ENCODE results near the gene SERPINA4. TPM values are rescaled to one million over a fixed set of nuclear protein-coding genes. Genes with fewer than 3 reads are reported as not detected.

Gene SERPINA4
- total RNA-seq, 2 donors from 2014 or later, result not detected

- TF ChIP-seq CTCF (conservative IDR thresholded peaks at IDR 0.05), result no peak
- Mint-ChIP-seq H3K36me3 (ENCODE audit: low read depth) (no peaks in the 10 kb centered on the region), H3K4me1 (peaks cover 7% of the 10 kb centered on the region)
These were observed 54.8 kb downstream of the SERPINA4 start for GRCh38 chr14:94615823-94616570.

DNA sequence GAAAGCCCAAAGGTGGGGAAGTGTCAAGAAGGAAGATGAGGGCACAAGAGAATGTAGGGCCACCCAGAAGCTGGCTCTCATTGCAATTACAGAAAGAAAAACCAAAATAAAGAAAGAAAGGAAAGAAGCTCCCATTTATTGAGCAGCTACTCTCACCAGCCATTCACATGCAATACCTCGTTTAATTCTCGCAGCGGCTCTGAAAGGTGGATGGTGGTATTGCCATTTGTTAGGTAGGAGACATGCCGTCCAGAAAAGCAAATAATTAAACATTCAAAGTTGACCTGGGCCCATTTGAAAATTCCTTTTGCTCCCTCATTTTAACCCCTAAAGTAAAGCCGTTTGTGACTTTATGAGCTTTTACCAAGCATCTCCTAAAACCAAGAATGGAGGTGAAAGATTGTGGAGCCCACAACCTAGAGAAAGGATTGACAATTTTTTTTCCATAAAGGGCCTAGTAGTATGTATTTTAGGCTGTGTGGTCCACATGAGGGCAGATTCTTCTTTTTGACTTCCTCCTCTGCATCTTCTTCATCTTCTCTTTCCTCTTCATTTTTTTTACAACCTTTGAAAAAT, 56.2 kb downstream of the SERPINA4 start:
- Histone ChIP-seq H3K27ac (ENCODE audit: low read depth, low read length) (no peak overlapping the region), H3K9ac (ENCODE audit: extremely low read depth, low read length, poor library complexity, severe bottlenecking) (no peak overlapping the region), H3K27me3 (ENCODE audit: control insufficient read depth, insufficient read depth, low read length, poor library complexity, severe bottlenecking) (no peaks in the 10 kb centered on the region), H3K4me3 (ENCODE audit: low read length) (no peak overlapping the region), H3K9me3 (ENCODE audit: control insufficient read depth, low read length) (peaks cover 32% of the 10 kb centered on the region), H3K36me3 (ENCODE audit: control insufficient read depth, insufficient read depth, low read length) (no peaks in the 10 kb centered on the region), H3K4me1 (ENCODE audit: control insufficient read depth, insufficient read depth, low read length) (no peaks in the 10 kb centered on the region)
- Mint-ChIP-seq H3K4me1 (peaks cover 7% of the 10 kb centered on the region), H3K36me3 (ENCODE audit: low read depth) (no peaks in the 10 kb centered on the region), H3K27me3 (ENCODE audit: insufficient read depth) (peaks cover 12% of the 10 kb centered on the region), H3K27ac (no peak overlapping the region), H3K4me3 (no peak overlapping the region), H3K9me3 (peaks cover 30% of the 10 kb centered on the region)
- WGBS, 2 experiments (ENCODE audit: insufficient coverage in 1 of 2, insufficient read length in 1 of 2), result 95% methylated on average over 5 of the region's 5 CpGs; no CpG with 5 or more reads in 1 of the 2 experiments
- no peak for TF ChIP-seq CTCF (conservative IDR thresholded peaks at IDR 0.05)
- DNase-seq, result no peak

More at GRCh38 chr14:94615823-94616570, 54.8 kb downstream of the SERPINA4 start:
- WGBS, 2 experiments (ENCODE audit: insufficient coverage in 1 of 2, insufficient read length in 1 of 2), result 86 to 89% methylated on average over 3 to 8 of the region's 8 CpGs
- Histone ChIP-seq H3K9me3 (ENCODE audit: control insufficient read depth, low read length) (peaks cover 32% of the 10 kb centered on the region), H3K4me3 (ENCODE audit: low read length) (no peak overlapping the region), H3K27ac (ENCODE audit: low read depth, low read length) (no peak overlapping the region), H3K4me1 (ENCODE audit: control insufficient read depth, insufficient read depth, low read length) (no peaks in the 10 kb centered on the region), H3K9ac (ENCODE audit: extremely low read depth, low read length, poor library complexity, severe bottlenecking) (no peak overlapping the region), H3K36me3 (ENCODE audit: control insufficient read depth, insufficient read depth, low read length) (no peaks in the 10 kb centered on the region), H3K27me3 (ENCODE audit: control insufficient read depth, insufficient read depth, low read length, poor library complexity, severe bottlenecking) (no peaks in the 10 kb centered on the region)
- Mint-ChIP-seq H3K9me3 (peaks cover 30% of the 10 kb centered on the region), H3K4me3 (no peak overlapping the region), H3K27me3 (ENCODE audit: insufficient read depth) (peaks cover 9% of the 10 kb centered on the region), H3K27ac (no peak overlapping the region)
- no peak for DNase-seq

DNA sequence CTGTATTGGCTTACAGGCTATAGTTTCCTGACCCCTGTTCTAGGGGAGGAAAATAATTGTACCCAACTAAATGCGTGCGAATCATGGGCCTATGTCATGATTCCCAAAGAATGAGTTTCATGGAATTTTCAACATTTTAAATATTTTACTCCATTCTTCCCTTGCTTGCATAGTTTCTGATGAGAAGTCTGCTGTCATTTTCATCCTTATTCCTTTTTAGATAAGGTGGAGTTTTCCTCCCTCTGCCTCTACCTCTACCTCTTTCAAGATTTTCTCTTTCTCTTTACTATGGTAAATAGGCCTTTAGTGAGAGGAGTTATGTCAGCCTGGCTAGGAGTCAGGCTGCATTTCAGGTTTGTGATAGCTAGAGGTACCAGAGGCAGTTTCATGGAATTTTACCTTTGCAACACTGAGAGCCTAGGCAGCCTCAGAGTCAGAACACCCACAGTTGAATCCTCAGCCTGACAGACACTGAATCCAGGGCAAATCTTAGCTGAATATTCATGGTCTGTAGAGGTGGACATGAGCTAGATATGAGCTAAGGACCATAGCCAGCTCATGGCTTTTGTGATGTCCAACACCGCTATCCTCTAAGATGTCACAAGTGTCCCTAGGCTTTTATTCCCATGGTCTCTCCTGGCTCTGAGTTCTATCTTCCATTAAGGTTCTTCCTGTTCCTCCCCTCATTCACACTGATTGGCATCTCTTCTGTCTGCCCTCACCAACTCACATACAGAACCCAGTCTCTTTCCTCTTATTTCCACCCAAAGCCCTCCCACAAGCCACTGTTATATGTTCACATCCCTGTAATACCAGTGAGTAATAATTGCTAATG, 57.0 kb downstream of the SERPINA4 start:
- Mint-ChIP-seq H3K27me3 (ENCODE audit: insufficient read depth) (peaks cover 12% of the 10 kb centered on the region), H3K4me1 (peaks cover 7% of the 10 kb centered on the region), H3K27ac (no peak overlapping the region), H3K4me3 (no peak overlapping the region), H3K36me3 (ENCODE audit: low read depth) (no peaks in the 10 kb centered on the region), H3K9me3 (peaks cover 30% of the 10 kb centered on the region)
- no peak for TF ChIP-seq CTCF (conservative IDR thresholded peaks at IDR 0.05)
- no peak for DNase-seq
- no peaks in the 10 kb centered on the region for H3K36me3 ChIP-seq (ENCODE audit: control insufficient read depth, insufficient read depth, low read length)
- H3K9ac ChIP-seq (ENCODE audit: extremely low read depth, low read length, poor library complexity, severe bottlenecking), result no peak overlapping the region
- WGBS, 2 experiments (ENCODE audit: insufficient coverage in 1 of 2, insufficient read length in 1 of 2), result 99 to 100% methylated on average over 1 to 3 of the region's 3 CpGs
- peaks cover 32% of the 10 kb centered on the region for H3K9me3 ChIP-seq (ENCODE audit: control insufficient read depth, low read length)
- no peaks in the 10 kb centered on the region for H3K27me3 ChIP-seq (ENCODE audit: control insufficient read depth, insufficient read depth, low read length, poor library complexity, severe bottlenecking)
- no peak overlapping the region for H3K4me3 ChIP-seq (ENCODE audit: low read length)
- H3K4me1 ChIP-seq (ENCODE audit: control insufficient read depth, insufficient read depth, low read length), result no peaks in the 10 kb centered on the region
- no peak overlapping the region for H3K27ac ChIP-seq (ENCODE audit: low read depth, low read length)

All from endodermal cell (in vitro differentiated cells).